ENCODE measurements around the gene GET4. TPM values are rescaled to one million over a fixed set of nuclear protein-coding genes. Genes with fewer than 3 reads are reported as not detected.
A peak's percentile ranks its signal among the peaks of the same experiment; 100 is the strongest.

Gene GET4
- total and polyA plus RNA-seq, 2 of the 13 experiments (the other 11 are each of a cell fraction or from before 2014, with no cell fraction given), result 28.2 to 35.2 TPM

- TF ChIP-seq NR3C1 (CRISPR knock-in tag; IDR thresholded peaks at IDR 0.05), result no peak
- no peak for TF ChIP-seq ZNF512B (CRISPR knock-in tag; IDR thresholded peaks at IDR 0.05; ENCODE audit: borderline replicate concordance)
- no peak for TF ChIP-seq FUBP1 (CRISPR knock-in tag; IDR thresholded peaks at IDR 0.05; ENCODE audit: borderline replicate concordance)
- TF ChIP-seq ZNF605 (CRISPR knock-in tag; IDR thresholded peaks at IDR 0.05), result peak; percentile 95
- peak; percentile 91 for TF ChIP-seq KLF12 (CRISPR knock-in tag; IDR thresholded peaks at IDR 0.05; ENCODE audit: borderline replicate concordance)
- peak; percentile 95 for TF ChIP-seq ELF3 (CRISPR knock-in tag; IDR thresholded peaks at IDR 0.05)
- no peak for TF ChIP-seq KAT2B (IDR thresholded peaks at IDR 0.05; ENCODE audit: borderline replicate concordance, low read depth, low read length)
- no peak; the same call in 1 of the 2 replicates for TF ChIP-seq ZNF776 (CRISPR knock-in tag; IDR thresholded peaks at IDR 0.05)
- no peak for TF ChIP-seq ZSCAN5A (CRISPR knock-in tag; IDR thresholded peaks at IDR 0.05; ENCODE audit: borderline replicate concordance)
- peak; percentile 94 for TF ChIP-seq ZBTB38 (CRISPR knock-in tag; IDR thresholded peaks at IDR 0.05)
- TF ChIP-seq, protein P1, sequence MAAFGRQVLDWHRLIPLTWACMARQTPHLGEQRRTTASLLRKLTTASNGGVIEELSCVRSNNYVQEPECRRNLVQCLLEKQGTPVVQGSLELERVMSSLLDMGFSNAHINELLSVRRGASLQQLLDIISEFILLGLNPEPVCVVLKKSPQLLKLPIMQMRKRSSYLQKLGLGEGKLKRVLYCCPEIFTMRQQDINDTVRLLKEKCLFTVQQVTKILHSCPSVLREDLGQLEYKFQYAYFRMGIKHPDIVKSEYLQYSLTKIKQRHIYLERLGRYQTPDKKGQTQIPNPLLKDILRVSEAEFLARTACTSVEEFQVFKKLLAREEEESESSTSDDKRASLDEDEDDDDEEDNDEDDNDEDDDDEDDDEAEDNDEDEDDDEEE (CRISPR knock-in tag; IDR thresholded peaks at IDR 0.05), result peak; percentile 70; the same call in 1 of the 2 replicates
- peak; percentile 83 for TF ChIP-seq ZNF264 (CRISPR knock-in tag; IDR thresholded peaks at IDR 0.05)
- no peak for TF ChIP-seq IKZF1 (IDR thresholded peaks at IDR 0.05)
- TF ChIP-seq ZNF580 (CRISPR knock-in tag; IDR thresholded peaks at IDR 0.05; ENCODE audit: borderline replicate concordance, low read depth), result peak; percentile 98
- TF ChIP-seq FOXA1 (IDR thresholded peaks at IDR 0.05), result no peak
- TF ChIP-seq FOXA1 (CRISPR knock-in tag; IDR thresholded peaks at IDR 0.05), result no peak
- peak; percentile 61 for TF ChIP-seq ZNF143 (CRISPR knock-in tag; IDR thresholded peaks at IDR 0.05)
- peak; percentile 56; the same call in 1 of the 2 replicates for TF ChIP-seq ZC3H4 (CRISPR knock-in tag; IDR thresholded peaks at IDR 0.05; ENCODE audit: borderline replicate concordance)
- no peak for TF ChIP-seq NONO (IDR thresholded peaks at IDR 0.05)
- 0 out of 2 replicates have a peak, but pooled peaks have one; percentile 42 for TF ChIP-seq NONO (CRISPR knock-in tag; conservative IDR thresholded peaks at IDR 0.05)
- TF ChIP-seq DNMT3B (CRISPR knock-in tag; conservative IDR thresholded peaks at IDR 0.05), result peak; percentile 99
- 0 out of 2 replicates have a peak, but pooled peaks have one; percentile 75 for TF ChIP-seq KDM4B (CRISPR knock-in tag; IDR thresholded peaks at IDR 0.05)
- TF ChIP-seq ZNF20 (CRISPR knock-in tag; IDR thresholded peaks at IDR 0.05), result no peak
- TF ChIP-seq AHR (CRISPR knock-in tag; IDR thresholded peaks at IDR 0.05), result peak; percentile 96
- TF ChIP-seq ZNF746 (CRISPR knock-in tag; IDR thresholded peaks at IDR 0.05), result peak; percentile 86
These were observed 2.9 kb upstream of the GET4 start (continued) for GRCh38 chr7:873367-874002.

Measured in HepG2 (cell line).